K562 (cell line): ENCODE measurements around the gene MAGI3. TPM values are rescaled to one million over a fixed set of nuclear protein-coding genes. Genes with fewer than 3 reads are reported as not detected.
A peak's percentile ranks its signal among the peaks of the same experiment; 100 is the strongest.

ENCODE experiments used
- ATAC-seq: fragments of 200-7000 bp; cut with Tn5 transposase; 3 replicates; pipeline ENCODE4 v1.9.1; 2020; ENCODE audit warnings: moderate library complexity
- BruUV-seq: library from RNA; stranded (reverse); fragments of 400-500 nt; replicated peaks from 2 replicates; lab custom pipeline; 2021; lab: Mats Ljungman, UMichigan
- CTCF ChIA-PET: fragments of 300-600 bp; formaldehyde crosslinking; extraction: SDS; loops from one replicate; lab custom pipeline; 2021; ENCODE audit warnings: low intra/inter-chr PET ratio; lab: Yijun Ruan, JAX
- POLR2A ChIA-PET: fragments of 300-600, 350-650 bp; sonication (Branson Sonifier 250); formaldehyde crosslinking; extraction: SDS; loops from one replicate; lab custom pipeline; 2021; ENCODE audit warnings: antibody characterized with exemption, inconsistent platforms; lab: Yijun Ruan, JAX
- DNase-seq, 4 experiments: peaks; one replicate each; pipeline versions ENCODE4 v3.0.0 to v3.0.0-alpha.2; 2011 to 2018; ENCODE audit warnings: low spot score in 3 of 4, mixed read lengths in 3 of 4; ENCODE audit errors: extremely low read depth in 1 of 4
- FAIRE-seq: peaks from 2 replicates; lab custom pipeline; 2011; peaks lifted over from hg19 to GRCh38; lab: Jason Lieb, UNC
- H2AFZ ChIP-seq: 2 replicates; pipeline ENCODE4 v1.6.0; 2011; ENCODE audit warnings: low read depth, low read length, control low read depth, inconsistent platforms
- H3K27ac ChIP-seq: fragments of 200-600 bp; 3 replicates; pipeline ENCODE4 v1.8.0; 2011; ENCODE audit warnings: low read depth, mild to moderate bottlenecking, control low read depth, inconsistent platforms, low read length, moderate library complexity, mixed read lengths; ENCODE audit errors: extremely low read depth
- H3K27me3 ChIP-seq, 2 experiments: fragments of 300-600 bp in 1 of 2; 2 replicates in 1 of 2; 3 replicates in 1 of 2; pipeline versions ENCODE4 v1.6.0 to v1.8.0; 2011; ENCODE audit warnings: inconsistent platforms in 2 of 2, low read length in 2 of 2, mild to moderate bottlenecking in 1 of 2, mixed read lengths in 1 of 2, moderate library complexity in 1 of 2; ENCODE audit not compliant: control insufficient read depth in 2 of 2, insufficient read depth in 2 of 2
- H3K36me3 ChIP-seq: fragments of 300-600 bp; 3 replicates; pipeline ENCODE4 v1.8.0; 2011; ENCODE audit warnings: mild to moderate bottlenecking, low read length, inconsistent platforms; ENCODE audit not compliant: control insufficient read depth, insufficient read depth
- H3K4me1 ChIP-seq, 2 experiments: fragments of 200-600 bp in 1 of 2; replicated peaks in 1 of 2; 2 replicates in 1 of 2; 3 replicates in 1 of 2; pipeline versions ENCODE4 v1.5.1 to v1.8.0; 2011; ENCODE audit warnings: inconsistent platforms in 2 of 2, low read length in 2 of 2, mild to moderate bottlenecking in 1 of 2, mixed read lengths in 1 of 2, moderate library complexity in 1 of 2; ENCODE audit not compliant: control insufficient read depth in 2 of 2, insufficient read depth in 2 of 2
- H3K4me2 ChIP-seq: 2 replicates; pipeline ENCODE4 v1.6.1; 2011; ENCODE audit warnings: low read length, control low read depth, inconsistent platforms, mixed read lengths; ENCODE audit not compliant: insufficient read depth
- H3K4me3 ChIP-seq: fragments of 200-600 bp; sonication (generic), shearing (Covaris generic); 2 replicates; pipeline ENCODE4 v1.5.1; 2016; ENCODE audit warnings: control low read depth, inconsistent platforms
- H3K79me2 ChIP-seq: fragments of 200-600 bp; 3 replicates; pipeline ENCODE4 v1.8.0; 2011; ENCODE audit warnings: low read length, inconsistent platforms; ENCODE audit not compliant: control insufficient read depth, insufficient read depth
- H3K9ac ChIP-seq, 2 experiments: 2 replicates each; pipeline versions ENCODE4 v1.6.0 to v1.6.1; 2011; ENCODE audit warnings: low read depth in 2 of 2, low read length in 2 of 2, control low read depth in 1 of 2, inconsistent platforms in 1 of 2, mild to moderate bottlenecking in 1 of 2, mixed read lengths in 1 of 2; ENCODE audit not compliant: insufficient read depth in 1 of 2
- H3K9me1 ChIP-seq: one replicate; pipeline ENCODE4 v1.6.0; 2011; ENCODE audit warnings: inconsistent platforms, mild to moderate bottlenecking, low read length, moderate library complexity; ENCODE audit not compliant: control insufficient read depth, insufficient read depth
- H3K9me3 ChIP-seq: replicated peaks from 2 replicates; pipeline ENCODE4 v1.5.1; 2011; ENCODE audit warnings: low read depth, low read length, inconsistent platforms; ENCODE audit not compliant: control insufficient read depth, insufficient read depth
- H4K20me1 ChIP-seq: replicated peaks from 2 replicates; pipeline ENCODE4 v1.6.1; 2011; ENCODE audit warnings: low read length, inconsistent platforms, mixed read lengths; ENCODE audit not compliant: control insufficient read depth, insufficient read depth
- CBX3 ChIP-seq, 2 experiments: IDR thresholded peaks; 1 replicate in 1 of 2; 2 replicates in 1 of 2; pipeline ENCODE4 v1.6.1; 2012; ENCODE audit warnings: inconsistent platforms in 2 of 2, low read length in 2 of 2, borderline replicate concordance in 1 of 2, control low read depth in 1 of 2
- CBX5 ChIP-seq: IDR thresholded peaks from 2 replicates; pipeline ENCODE4 v1.6.1; 2014; ENCODE audit warnings: low read depth, borderline replicate concordance
- EHMT2 ChIP-seq: fragments of 450-650 bp; IDR thresholded peaks from 2 replicates; pipeline ENCODE4 v1.6.1; 2018; ENCODE audit warnings: antibody characterized with exemption
- HDAC6 ChIP-seq: IDR thresholded peaks from 2 replicates; pipeline ENCODE4 v1.6.1; 2012; ENCODE audit warnings: low read depth, mild to moderate bottlenecking, control low read depth, inconsistent platforms, low read length, moderate library complexity
- HIVEP1 ChIP-seq: fragments of 250-450 bp; sonication (Bioruptor Pico); IDR thresholded peaks from 2 replicates; pipeline ENCODE4 v1.4.0; 2020; ENCODE audit warnings: mild to moderate bottlenecking
- HLTF ChIP-seq: fragments of 450-650 bp; IDR thresholded peaks from 2 replicates; pipeline ENCODE4 v1.6.1; 2016
- JUND ChIP-seq, 2 experiments: IDR thresholded peaks; 2 replicates in 1 of 2; 3 replicates in 1 of 2; pipeline ENCODE4 v1.6.1; 2011; ENCODE audit warnings: borderline replicate concordance in 2 of 2, low read depth in 2 of 2, low read length in 2 of 2, improper control_type of control experiment in 1 of 2, missing biosample characterization in 1 of 2, missing genetic modification characterization in 1 of 2, missing genetic modification reagents in 1 of 2
- MLLT1 ChIP-seq, 2 experiments: fragments of 450-650 bp; IDR thresholded peaks; 2 replicates each; pipeline ENCODE4 v1.6.1; 2016
- SREBF1 ChIP-seq: fragments of 150-350 bp; IDR thresholded peaks from 2 replicates; pipeline ENCODE4 v1.6.1; 2014; ENCODE audit warnings: antibody characterized with exemption, low read depth, low read length, borderline replicate concordance
- TRIM24 ChIP-seq, 2 experiments: fragments of 450-650 bp; IDR thresholded peaks; 2 replicates each; pipeline ENCODE4 v1.6.1; 2016
- TRIM28 ChIP-seq: fragments of 450-650 bp; IDR thresholded peaks from 2 replicates; pipeline ENCODE4 v1.6.1; 2017
- ZNF280A ChIP-seq: fragments of 450-650 bp; IDR thresholded peaks from 2 replicates; pipeline ENCODE4 v1.6.1; 2018; ENCODE audit warnings: mild to moderate bottlenecking, low read depth; ENCODE audit not compliant: partially characterized antibody
- ZNF280B ChIP-seq: fragments of 250-450 bp; sonication (Bioruptor Pico); IDR thresholded peaks from 2 replicates; pipeline ENCODE4 v1.5.1; 2021; ENCODE audit warnings: mild to moderate bottlenecking
- ZNF445 ChIP-seq: fragments of 250-450 bp; sonication (Bioruptor Pico); IDR thresholded peaks from 2 replicates; pipeline ENCODE4 v1.4.0; 2020; ENCODE audit warnings: low read depth, mild to moderate bottlenecking, moderate library complexity
- WGBS: fragments of 100-300 bp; shearing (Covaris generic); methylation state at CpG from one replicate; pipeline ENCODE4 v1.1.6; 2016; ENCODE audit warnings: low coverage, mixed read lengths; ENCODE audit not compliant: insufficient coverage; ENCODE audit errors: missing lambda C conversion rate; 5-methylcytosine and 5-hydroxymethylcytosine counted together
- in situ Hi-C: fragments of 300-500 bp; cut with MboI; formaldehyde crosslinking; loops from 4 replicates; pipeline ENCODE4 v1.15.0; 2018; ENCODE audit warnings: inconsistent platforms, mixed read lengths
- intact Hi-C: fragments of 100-400 bp; cut with micrococcal nuclease; formaldehyde crosslinking; loops from 2 replicates; pipeline ENCODE4 v1.14.2; 2022
- polyA plus RNA-seq, 8 experiments: library from polyadenylated mRNA; depleted of rRNA in 4 of 8; stranded (reverse) in 5 of 8; unstranded in 3 of 8; fragments of >200 nt; fragmentation: Nextera tagmentation in 2 of 8; fragmentation: Illumina TruSeq in 1 of 8; extraction: Ambion mirVana in 2 of 8; extraction: Trizol in 1 of 8; gene quantifications; 2 replicates each; pipeline versions ENCODE4 v1.2.1 to v1.2.3, GENCODE V29; 2011 to 2014; ENCODE audit warnings: inconsistent platforms in 1 of 8, missing spikeins in 1 of 8
- total RNA-seq, 7 experiments: library from RNA; depleted of rRNA in 6 of 7; stranded (reverse); fragments of >200 nt in 6 of 7; fragmentation: Illumina TruSeq in 2 of 7; extraction: Trizol in 2 of 7; gene quantifications; 2 replicates each; pipeline versions ENCODE4 v1.2.1 to v1.2.3, GENCODE V29; 2011 to 2021; ENCODE audit warnings: low replicate concordance in 1 of 7

The MAGI3 gene
- total and polyA plus RNA-seq, 9 of the 15 experiments (the other 6 are each of a cell fraction or from before 2014, with no cell fraction given): 1.0 to 8.6 (median 5.5) TPM

- in situ Hi-C loops: no loop called here
- TF ChIP-seq EHMT2: peak; percentile 34; the same call in 1 of the 2 replicates
- TF ChIP-seq ZNF445 (CRISPR knock-in tag): 0 out of 2 replicates have a peak, but pooled peaks have one; percentile 52
- peak; percentile 88 for TF ChIP-seq ZNF280A
- no peak for TF ChIP-seq HDAC6
- TF ChIP-seq TRIM24 (IDR thresholded peaks at IDR 0.05): peak in 1 of 2 experiments; percentile 59; a peak in 2 of 4 replicates
- TF ChIP-seq TRIM28: peak; percentile 82; the same call in 1 of the 2 replicates
- 0 out of 2 replicates have a peak, but pooled peaks have one; percentile 75 for TF ChIP-seq ZNF280B (CRISPR knock-in tag)
- peak; percentile 95 for TF ChIP-seq HLTF
- peak in 1 of 2 experiments; percentile 36; a peak in 1 of 4 replicates for TF ChIP-seq MLLT1 (IDR thresholded peaks at IDR 0.05)
- no peak for TF ChIP-seq JUND (IDR thresholded peaks at IDR 0.05; ENCODE audit: borderline replicate concordance, low read depth, low read length)
- no peak for TF ChIP-seq JUND (tag; IDR thresholded peaks at IDR 0.05; ENCODE audit: borderline replicate concordance, low read depth, low read length)
- TF ChIP-seq SREBF1: no peak
- 0 out of 2 replicates have a peak, but pooled peaks have one; percentile 41 for TF ChIP-seq CBX5
- no peak for TF ChIP-seq HIVEP1
- TF ChIP-seq CBX3 (IDR thresholded peaks at IDR 0.05; ENCODE audit: borderline replicate concordance in 1 of 2, low read length in 2 of 2): peak; percentile 9 to 44; a peak in 2 of 3 replicates
Observed at GRCh38 chr1:113479713-113480676, 89.7 kb downstream of the MAGI3 start.

More at GRCh38 chr1:113479713-113480676, 89.7 kb downstream of the MAGI3 start:
- no peaks in the 10 kb centered on the region for H3K36me3 ChIP-seq
- H3K4me2 ChIP-seq: no peak overlapping the region
- peaks cover 4% of the 10 kb centered on the region for H3K9me3 ChIP-seq
- no peak for ATAC-seq
- no peak for DNase-seq
- ChIA-PET POLR2A (interaction anchor here (1.0 kb wide), 1 partner anchor 10 kb away, joined by 3 read pairs; no protein-coding TSS in a partner anchor), CTCF (no interaction called here)
- no peak overlapping the region for H3K4me3 ChIP-seq
- H3K79me2 ChIP-seq: no peaks in the 10 kb centered on the region
- no peaks in the 10 kb centered on the region for H3K9me1 ChIP-seq
- BruUV-seq: no TSS peak
- H3K9ac ChIP-seq: no peak overlapping the region
- no peak overlapping the region for H2AFZ ChIP-seq
- no peak overlapping the region for H3K27ac ChIP-seq
- H3K4me1 ChIP-seq: no peaks in the 10 kb centered on the region
- no peaks in the 10 kb centered on the region for H4K20me1 ChIP-seq
- FAIRE-seq: no peak
- no peaks in the 10 kb centered on the region for H3K27me3 ChIP-seq
- 8% methylated on average over 5 of the region's 5 CpGs for WGBS
- intact Hi-C loops: no loop called here
